AG09319 (cell line): Measurements from ENCODE around the gene ST3GAL4.
A peak's percentile ranks its signal among the peaks of the same experiment; 100 is the strongest.

Experiments
- DNase-seq: peaks from one replicate; pipeline ENCODE4 v3.0.0-alpha.2; 2010; ENCODE audit warnings: low read depth; ENCODE audit errors: extremely low read depth
- CTCF ChIP-seq: IDR thresholded peaks from 2 replicates; pipeline ENCODE4 v1.5.1; 2011; ENCODE audit warnings: low read depth, mild to moderate bottlenecking, inconsistent platforms, low read length, moderate library complexity

Gene ST3GAL4

GRCh38 chr11:126357055-126357962 is 1.8 kb downstream of the ST3GAL4 start:
- no peak for DNase-seq
- TF ChIP-seq CTCF, result no peak

- DNase-seq, result no peak
- no peak; the same call in 1 of the 2 replicates for TF ChIP-seq CTCF
Measured at GRCh38 chr11:126357969-126358762, 2.7 kb downstream of the ST3GAL4 start.

GRCh38 chr11:126358763-126359160 is 3.3 kb downstream of the ST3GAL4 start:
- TF ChIP-seq CTCF, result no peak
- DNase-seq, result no peak

- DNase-seq, result peak; percentile 85
- peak; percentile 50 for TF ChIP-seq CTCF
Measured at GRCh38 chr11:126359431-126360048, 4.1 kb downstream of the ST3GAL4 start.

- DNase-seq, result no peak
- TF ChIP-seq CTCF, result no peak
Measured at GRCh38 chr11:126360049-126360446, 4.6 kb downstream of the ST3GAL4 start.

GRCh38 chr11:126361400-126361799 is 5.9 kb downstream of the ST3GAL4 start:
- DNase-seq, result no peak
- no peak for TF ChIP-seq CTCF
